Lower lobe of right lung (tissue), 2 donors: Measurements from ENCODE around the gene RAD51B. TPM values are rescaled to one million over a fixed set of nuclear protein-coding genes. Genes with fewer than 3 reads are reported as not detected.

ENCODE experiments used
- ATAC-seq, 2 donors: fragments of 200-7000 bp; cut with Tn5 transposase; one replicate each; pipeline ENCODE4 v1.9.1; 2020 to 2022; ENCODE audit warnings: mild to moderate bottlenecking in 2 of 2, moderate library complexity in 2 of 2
- DNase-seq: peaks from one replicate; pipeline ENCODE4 v3.0.0-alpha.2; 2020
- H3K27ac ChIP-seq: fragments of 200-600 bp; one replicate; pipeline ENCODE4 v1.8.0; 2022
- H3K27me3 ChIP-seq: fragments of 200-600 bp; one replicate; pipeline ENCODE4 v1.8.0; 2022; ENCODE audit warnings: low read depth
- H3K36me3 ChIP-seq: fragments of 200-600 bp; one replicate; pipeline ENCODE4 v1.8.0; 2022; ENCODE audit warnings: mild to moderate bottlenecking
- H3K4me1 ChIP-seq: fragments of 200-600 bp; one replicate; pipeline ENCODE4 v1.8.0; 2022
- H3K4me3 ChIP-seq: fragments of 200-600 bp; one replicate; pipeline ENCODE4 v1.8.0; 2022; ENCODE audit warnings: mild to moderate bottlenecking
- H3K9me3 ChIP-seq: fragments of 200-600 bp; one replicate; pipeline ENCODE4 v1.8.0; 2022
- CTCF ChIP-seq: fragments of 200-600 bp; IDR thresholded peaks from one replicate; pipeline ENCODE4 v1.8.0; 2022; ENCODE audit warnings: antibody characterized with exemption, mild to moderate bottlenecking
- intact Hi-C: fragments of 100-400 bp; cut with DNase I; formaldehyde crosslinking; loops from one replicate; pipeline ENCODE4 v1.11.0; 2022
- total RNA-seq: library from RNA; stranded (reverse); fragmentation: NEBNext Ultra II Directional; extraction: Animal tissue kit (Norgen Biotek cat#: 25700); gene quantifications from one replicate; pipeline ENCODE4 v1.2.1, GENCODE V29; 2021
- donor health status: DM: no; HTN: yes; CAD: no; lungs with severe emphysema.

Gene RAD51B
- total RNA-seq, 1 donor from 2014 or later = 22.2 TPM

- Histone ChIP-seq H3K36me3 (no peaks in the 10 kb centered on the region), H3K27me3 (no peaks in the 10 kb centered on the region), H3K27ac (no peak overlapping the region), H3K9me3 (no peaks in the 10 kb centered on the region), H3K4me3 (no peak overlapping the region), H3K4me1 (peaks cover 24% of the 10 kb centered on the region)
- intact Hi-C loops = no loop called here
- ATAC-seq (no peak), DNase-seq (no peak)
- TF ChIP-seq CTCF = no peak
Measured at GRCh38 chr14:68752271-68753006, 932.9 kb downstream of the RAD51B start.

- intact Hi-C loops = no loop called here
- H3K27ac ChIP-seq = no peak overlapping the region
- no peak for TF ChIP-seq CTCF
- no peaks in the 10 kb centered on the region for H3K9me3 ChIP-seq
- H3K27me3 ChIP-seq = no peaks in the 10 kb centered on the region
- no peaks in the 10 kb centered on the region for H3K36me3 ChIP-seq
- no peak overlapping the region for H3K4me3 ChIP-seq
- no peak for ATAC-seq
- DNase-seq = no peak
- peaks cover 36% of the 10 kb centered on the region for H3K4me1 ChIP-seq
Measured at GRCh38 chr14:68753690-68754089, 934.1 kb downstream of the RAD51B start.

GRCh38 chr14:68755016-68755353, 935.4 kb downstream of the RAD51B start:
- no peak for ATAC-seq

GRCh38 chr14:68756000-68756481, 936.5 kb downstream of the RAD51B start:
- DNase-seq (no peak), ATAC-seq (no peak)
- no peaks in the 10 kb centered on the region for H3K9me3 ChIP-seq
- H3K4me1 ChIP-seq = peaks cover 40% of the 10 kb centered on the region
- H3K4me3 ChIP-seq = no peak overlapping the region
- H3K36me3 ChIP-seq = no peaks in the 10 kb centered on the region
- no peaks in the 10 kb centered on the region for H3K27me3 ChIP-seq
- no peak overlapping the region for H3K27ac ChIP-seq
- intact Hi-C loops = no loop called here
- no peak for TF ChIP-seq CTCF

More at GRCh38 chr14:68755016-68755353, 935.4 kb downstream of the RAD51B start:
- Histone ChIP-seq H3K27ac (no peak overlapping the region), H3K27me3 (no peaks in the 10 kb centered on the region), H3K4me3 (no peak overlapping the region), H3K4me1 (peaks cover 36% of the 10 kb centered on the region), H3K36me3 (no peaks in the 10 kb centered on the region), H3K9me3 (no peaks in the 10 kb centered on the region)
- no peak for DNase-seq
- no peak for TF ChIP-seq CTCF
- intact Hi-C loops = no loop called here

GRCh38 chr14:68756734-68757133, 937.2 kb downstream of the RAD51B start:
- no peaks in the 10 kb centered on the region for H3K36me3 ChIP-seq
- no peak for TF ChIP-seq CTCF
- H3K4me3 ChIP-seq = no peak overlapping the region
- intact Hi-C loops = no loop called here
- ATAC-seq (no peak), DNase-seq (no peak)
- no peak overlapping the region for H3K27ac ChIP-seq
- H3K4me1 ChIP-seq = peaks cover 41% of the 10 kb centered on the region
- no peaks in the 10 kb centered on the region for H3K9me3 ChIP-seq
- H3K27me3 ChIP-seq = no peaks in the 10 kb centered on the region
